Body of pancreas (tissue), 4 donors: ENCODE measurements around the gene BACH1. TPM values are rescaled to one million over a fixed set of nuclear protein-coding genes. Genes with fewer than 3 reads are reported as not detected.

Source experiments
- ATAC-seq: fragments of 150-250 bp; one replicate; pipeline ENCODE4 v1.9.1; 2016
- DNase-seq, 4 donors: peaks; one replicate each; pipeline ENCODE4 v3.0.0-alpha.2; 2019
- H3K27ac ChIP-seq, 4 donors: fragments of 200-600 bp; sonication (generic); 1 replicate in 3 of 4; 2 replicates in 1 of 4; pipeline versions ENCODE4 v1.5.1 to v1.6.1; 2016 to 2019; ENCODE audit warnings: mild to moderate bottlenecking in 1 of 4, mixed read lengths in 1 of 4, moderate library complexity in 1 of 4
- H3K27me3 ChIP-seq, 2 donors: fragments of 200-600 bp; sonication (generic); one replicate each; pipeline ENCODE4 v1.6.0; 2016; ENCODE audit warnings: mild to moderate bottlenecking in 1 of 2
- H3K36me3 ChIP-seq, 2 donors: fragments of 200-600 bp; sonication (generic); replicated peaks in 1 of 2; 2 replicates each; pipeline ENCODE4 v1.5.1; 2016; ENCODE audit warnings: low read depth in 2 of 2; ENCODE audit not compliant: insufficient read depth in 1 of 2
- H3K4me1 ChIP-seq: fragments of 200-600 bp; sonication (generic); one replicate; pipeline ENCODE4 v1.6.0; 2016
- H3K4me3 ChIP-seq, 2 donors: fragments of 200-600 bp; sonication (generic); 1 replicate in 1 of 2; 2 replicates in 1 of 2; pipeline ENCODE4 v1.5.1; 2016 to 2019
- H3K9me3 ChIP-seq, 3 donors: fragments of 200-600 bp; sonication (generic); 1 replicate in 2 of 3; 2 replicates in 1 of 3; pipeline ENCODE4 v1.5.1; 2016
- CTCF ChIP-seq, 7 experiments: fragments of 450-650 bp in 4 of 7; fragments of 200-600 bp in 3 of 7; sonication (generic) in 3 of 7; IDR thresholded peaks; one replicate each; pipeline ENCODE4 v1.5.1; 2016 to 2019; ENCODE audit warnings: antibody characterized with exemption in 7 of 7
- POLR2A ChIP-seq, 3 donors: fragments of 450-650 bp; IDR thresholded peaks; one replicate each; pipeline ENCODE4 v1.6.1; 2016; ENCODE audit warnings: antibody characterized with exemption in 3 of 3, mild to moderate bottlenecking in 2 of 3
- whole genome bisulfite sequencing, 2 donors: methylation state at CpG; one replicate each; pipeline ENCODE4 v1.1.5; 2017; 5-methylcytosine and 5-hydroxymethylcytosine counted together
- intact Hi-C: fragments of 100-400 bp; cut with DNase I; formaldehyde crosslinking; loops from one replicate; pipeline ENCODE4 v1.15.1; 2023
- total RNA-seq, 2 donors: library from RNA; depleted of rRNA; stranded (reverse); fragments of >200 nt; gene quantifications; one replicate each; pipeline ENCODE4 v1.1.0, GENCODE V29; 2016

BACH1 gene
- total RNA-seq, 2 donors from 2014 or later: 28.5 to 29.7 TPM

- TF ChIP-seq POLR2A (IDR thresholded peaks at IDR 0.05) (no peak), CTCF (IDR thresholded peaks at IDR 0.05) (no peak)
- Histone ChIP-seq H3K27me3 (no peaks in the 10 kb centered on the region), H3K9me3 (peaks cover 0 to 8% (median 0%) of the 10 kb centered on the region in 3 donors), H3K4me3 (no peak overlapping the region), H3K4me1 (no peaks in the 10 kb centered on the region), H3K36me3 (no peaks in the 10 kb centered on the region), H3K27ac (no peak overlapping the region)
- DNase-seq (no peak), ATAC-seq (no peak)
- WGBS, 2 donors: 86 to 91% methylated on average over 2 of the region's 2 CpGs
- intact Hi-C loops: no loop called here
Measured at GRCh38 chr21:29257701-29258100, 41.0 kb upstream of the BACH1 start.

- H3K4me1 ChIP-seq: no peaks in the 10 kb centered on the region
- no peak overlapping the region for H3K4me3 ChIP-seq
- peak in 1 of 4 donors; percentile 17 for DNase-seq
- 53 to 54% methylated on average over 5 of the region's 5 CpGs for WGBS, 2 donors
- H3K27ac ChIP-seq: no peak overlapping the region
- peak; percentile 45 for ATAC-seq
- intact Hi-C loops: no loop called here
- TF ChIP-seq CTCF (IDR thresholded peaks at IDR 0.05) (no peak), POLR2A (IDR thresholded peaks at IDR 0.05) (no peak)
- no peaks in the 10 kb centered on the region for H3K36me3 ChIP-seq
- no peaks in the 10 kb centered on the region for H3K27me3 ChIP-seq
- H3K9me3 ChIP-seq: peaks cover 0 to 8% (median 0%) of the 10 kb centered on the region in 3 donors
Measured at GRCh38 chr21:29258626-29259338, 39.9 kb upstream of the BACH1 start.

- TF ChIP-seq POLR2A (IDR thresholded peaks at IDR 0.05): no peak
- TF ChIP-seq CTCF (IDR thresholded peaks at IDR 0.05): no peak
- DNase-seq (no peak), ATAC-seq (no peak)
- Histone ChIP-seq H3K4me3 (no peak overlapping the region), H3K4me1 (no peaks in the 10 kb centered on the region), H3K9me3 (no peaks in the 10 kb centered on the region), H3K27me3 (no peaks in the 10 kb centered on the region), H3K27ac (no peak overlapping the region), H3K36me3 (no peaks in the 10 kb centered on the region)
- WGBS, 2 donors: 95% methylated on average over 2 of the region's 2 CpGs
- intact Hi-C loops: no loop called here
Measured at GRCh38 chr21:29260461-29260860, 38.3 kb upstream of the BACH1 start.

- no peak for DNase-seq
- H3K27me3 ChIP-seq: no peaks in the 10 kb centered on the region
Measured at GRCh38 chr21:29261555-29262540, 36.9 kb upstream of the BACH1 start.

More at GRCh38 chr21:29261555-29262540, 36.9 kb upstream of the BACH1 start:
- TF ChIP-seq POLR2A (IDR thresholded peaks at IDR 0.05) (no peak), CTCF (IDR thresholded peaks at IDR 0.05) (no peak)
- intact Hi-C loops: no loop called here
- Histone ChIP-seq H3K4me1 (no peaks in the 10 kb centered on the region), H3K27ac (no peak overlapping the region), H3K9me3 (no peaks in the 10 kb centered on the region), H3K36me3 (no peaks in the 10 kb centered on the region), H3K4me3 (no peak overlapping the region)
- no peak for ATAC-seq
- 87 to 92% methylated on average over 7 of the region's 7 CpGs for WGBS, 2 donors
